ENCODE measurements around the gene NDUFB8.

- TF ChIP-seq CTCF (IDR thresholded peaks at IDR 0.05) (no peak), EZH2 (IDR thresholded peaks at IDR 0.05) (no peak), EZH2phosphoT487 (IDR thresholded peaks at IDR 0.05) (no peak)
Measured at GRCh38 chr10:100479037-100479436, 50.6 kb downstream of the NDUFB8 start.
